Right renal cortex interstitium (tissue), 3 donors: ENCODE data around the gene ENDOV. TPM values are rescaled to one million over a fixed set of nuclear protein-coding genes. Genes with fewer than 3 reads are reported as not detected.

Experiments used
- DNase-seq, 3 donors: peaks; one replicate each; pipeline ENCODE4 v3.0.0-alpha.2; 2013; ENCODE audit warnings: low read depth in 3 of 3, low spot score in 2 of 3
- polyA plus RNA-seq, 3 donors: library from polyadenylated mRNA; unstranded; fragments of 120-200 nt; gene quantifications; one replicate each; pipeline ENCODE4 v1.2.1, GENCODE V29; 2013; ENCODE audit not compliant: insufficient read length in 3 of 3

The ENDOV gene
- polyA plus RNA-seq = 10 to 100 TPM; 24.3 to 28.9 (median 25.6) TPM

DNA sequence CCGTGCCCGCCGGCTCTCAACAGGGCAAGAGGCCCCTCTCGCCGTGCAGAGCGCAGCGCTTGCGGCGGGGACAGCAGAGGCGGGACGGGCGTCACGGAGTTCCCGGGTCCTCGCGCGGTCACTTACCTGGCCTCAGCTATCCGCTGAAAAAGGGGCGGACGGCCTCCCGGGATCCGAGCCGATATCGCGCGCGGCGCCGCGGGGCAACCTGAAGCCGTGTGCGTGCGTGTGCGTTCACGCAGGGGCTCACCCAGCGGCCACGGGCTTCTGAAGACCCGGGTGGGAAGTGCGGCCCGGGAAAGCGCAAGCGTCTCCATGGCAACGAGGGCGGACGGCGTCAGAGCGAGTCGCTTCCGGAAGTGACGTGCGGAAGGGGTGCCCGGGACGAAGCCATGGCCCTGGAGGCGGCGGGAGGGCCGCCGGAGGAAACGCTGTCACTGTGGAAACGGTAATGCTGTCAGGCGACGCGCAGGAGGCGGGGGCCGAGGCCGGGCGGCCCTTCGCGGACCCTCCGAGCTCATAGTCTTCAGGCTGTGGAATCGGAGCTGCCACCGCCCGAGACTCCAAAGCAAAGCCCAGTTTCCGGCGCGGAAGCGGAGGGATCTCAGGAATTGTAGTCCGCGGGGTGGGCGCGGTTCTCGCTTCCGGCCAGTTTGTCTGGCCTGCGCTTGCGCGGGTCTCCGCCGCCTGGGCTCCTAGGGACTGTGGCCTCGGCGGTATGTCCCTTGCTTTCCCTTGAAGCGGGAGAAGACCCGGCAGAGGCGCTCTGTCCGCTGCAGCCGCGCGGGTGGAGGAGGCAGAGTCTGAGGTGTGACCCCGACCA is at the start of gene ENDOV:
TSS of gene ENDOV (plus strand) at position 365 of the 823 bp plus-strand sequence. CDS start at position 393, 28 bp downstream.
- DNase-seq = peak; percentile 90 to 95 (median 93)

GRCh38 chr17:80365983-80366382 is 49.0 kb upstream of the ENDOV start:
- DNase-seq = no peak

DNA sequence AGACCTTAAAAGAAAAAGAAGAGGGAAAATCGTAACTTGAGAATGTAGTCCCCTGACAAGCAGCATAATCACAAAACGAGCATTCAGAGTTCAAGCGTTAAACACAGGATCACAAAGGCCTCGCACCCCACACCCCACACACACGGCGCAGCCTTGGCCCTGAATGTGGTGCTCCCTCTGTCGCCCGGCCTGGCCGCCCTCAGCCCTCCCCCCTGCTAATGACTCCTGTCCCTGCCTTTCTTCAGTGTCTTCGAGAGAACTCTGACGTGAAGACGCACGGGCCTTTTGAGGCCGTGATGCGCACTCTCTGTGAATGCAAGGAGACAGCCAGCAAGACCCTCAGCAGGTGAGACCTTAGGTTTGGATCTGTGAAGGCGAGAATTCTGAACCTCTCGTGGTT is 47.5 kb upstream of the ENDOV start:
- no peak for DNase-seq

DNA sequence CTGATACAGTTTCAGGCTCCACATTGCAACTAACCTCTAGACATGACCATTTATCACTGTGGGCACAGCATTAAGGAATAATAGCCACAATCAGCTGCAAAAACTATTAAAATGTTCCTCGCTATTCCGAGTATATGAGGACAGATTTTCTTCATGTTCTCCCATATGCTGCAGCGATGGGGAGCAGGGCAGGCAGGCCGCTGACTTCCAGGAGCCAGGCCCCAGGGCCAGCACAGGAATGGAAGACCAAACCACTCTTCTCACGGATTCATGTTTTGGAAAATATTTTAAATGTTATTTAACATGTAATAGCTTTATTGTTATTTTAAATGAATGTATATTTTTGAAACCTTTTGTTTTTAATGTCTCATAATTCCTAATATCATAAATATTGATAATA is 43.8 kb upstream of the ENDOV start:
- no peak for DNase-seq

DNA sequence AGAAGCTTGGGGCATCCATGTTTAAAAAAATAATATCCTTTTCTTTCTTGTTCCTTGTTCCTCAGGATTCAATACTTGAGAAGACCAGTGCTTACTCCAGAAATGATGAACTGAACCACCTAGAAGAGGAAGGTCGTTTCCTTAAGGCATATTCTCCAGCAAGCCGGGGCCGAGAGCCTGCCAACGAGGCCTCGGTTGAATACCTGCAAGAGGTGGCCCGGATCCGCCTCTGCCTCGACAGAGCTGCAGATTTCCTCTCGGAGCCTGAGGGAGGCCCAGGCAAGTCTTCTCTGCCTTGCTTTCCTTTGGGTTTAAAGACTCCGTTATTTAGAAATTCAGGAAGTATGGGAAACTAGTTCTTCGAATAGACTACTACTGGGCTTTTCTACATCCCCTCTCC is 42.5 kb upstream of the ENDOV start:
- no peak for DNase-seq

GRCh38 chr17:80372922-80373570 is 41.9 kb upstream of the ENDOV start:
- DNase-seq = no peak

DNA sequence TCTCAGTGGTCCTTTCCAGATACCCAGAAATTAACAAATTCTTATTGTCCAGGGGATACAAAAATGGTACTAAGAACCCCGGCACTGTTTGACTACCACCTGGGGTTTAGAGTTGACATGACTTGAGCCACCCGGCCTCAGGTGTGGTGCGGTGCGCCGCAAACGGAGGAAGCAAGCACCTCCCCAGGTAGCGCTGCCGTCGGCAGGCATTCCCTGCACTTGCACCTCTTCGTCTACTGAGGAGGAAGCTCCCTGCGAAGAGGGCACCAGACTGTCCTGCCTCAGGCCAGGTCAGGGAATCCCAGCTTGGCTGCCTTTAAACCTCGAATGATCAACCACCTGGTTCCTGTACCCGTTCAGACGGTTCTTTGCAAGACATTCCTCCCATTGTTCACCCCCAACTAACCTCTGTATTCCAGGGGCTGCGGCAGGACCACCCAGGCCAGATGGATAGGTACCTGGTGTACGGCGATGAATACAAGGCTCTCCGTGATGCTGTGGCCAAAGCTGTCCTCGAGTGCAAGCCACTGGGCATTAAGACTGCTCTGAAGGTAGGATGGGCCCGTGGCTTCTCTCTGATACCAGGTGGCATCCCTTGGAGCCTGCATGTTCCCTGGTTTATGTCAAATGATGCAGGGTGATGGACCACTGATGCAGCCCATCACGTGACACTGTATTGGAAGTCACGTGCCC is 40.8 kb upstream of the ENDOV start:
- no peak for DNase-seq

DNA sequence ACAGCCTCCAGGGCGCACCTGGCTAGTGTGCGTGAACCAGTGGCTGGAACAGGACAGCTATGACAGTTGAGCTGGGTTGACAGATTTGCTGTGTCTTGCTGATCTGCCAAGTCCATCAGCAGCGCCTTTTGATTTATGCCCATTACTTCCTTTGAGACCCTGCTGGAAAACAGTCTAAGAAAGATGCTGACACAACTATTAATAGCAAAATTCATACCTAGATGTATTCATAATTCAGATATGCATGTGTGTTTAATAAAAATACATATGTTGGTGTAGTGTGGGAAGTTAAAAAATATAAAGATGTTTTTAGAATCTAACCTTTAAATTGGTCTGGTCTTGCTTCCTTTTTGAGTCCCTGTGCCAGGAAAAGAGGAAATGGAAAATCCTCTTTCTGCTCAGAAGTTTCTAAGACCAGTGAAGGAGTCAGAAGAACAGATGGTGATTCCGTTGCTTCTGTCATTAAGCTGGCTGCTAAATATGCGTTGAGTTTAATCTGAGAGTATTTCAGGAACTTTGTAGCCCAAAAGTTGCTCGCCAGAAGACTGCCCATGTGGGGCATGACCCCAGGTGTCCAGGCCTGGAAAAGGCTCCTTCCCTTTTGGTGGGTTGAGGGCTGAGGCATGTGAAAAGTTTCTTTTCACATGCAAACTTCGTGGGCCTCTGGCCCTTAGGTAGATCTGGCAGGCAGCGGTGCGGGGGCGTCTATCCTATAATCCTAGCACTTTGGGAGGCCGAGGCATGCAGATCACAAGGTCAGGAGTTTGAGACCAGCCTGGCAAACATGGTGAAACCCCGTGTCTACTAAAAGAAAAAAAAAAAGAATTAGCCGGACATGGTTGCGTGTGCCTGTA is 40.0 kb upstream of the ENDOV start:
- DNase-seq = no peak

- DNase-seq = no peak
Measured at GRCh38 chr17:80376531-80376930, 38.4 kb upstream of the ENDOV start.

- no peak for DNase-seq
Measured at GRCh38 chr17:80377798-80378197, 37.2 kb upstream of the ENDOV start.

DNA sequence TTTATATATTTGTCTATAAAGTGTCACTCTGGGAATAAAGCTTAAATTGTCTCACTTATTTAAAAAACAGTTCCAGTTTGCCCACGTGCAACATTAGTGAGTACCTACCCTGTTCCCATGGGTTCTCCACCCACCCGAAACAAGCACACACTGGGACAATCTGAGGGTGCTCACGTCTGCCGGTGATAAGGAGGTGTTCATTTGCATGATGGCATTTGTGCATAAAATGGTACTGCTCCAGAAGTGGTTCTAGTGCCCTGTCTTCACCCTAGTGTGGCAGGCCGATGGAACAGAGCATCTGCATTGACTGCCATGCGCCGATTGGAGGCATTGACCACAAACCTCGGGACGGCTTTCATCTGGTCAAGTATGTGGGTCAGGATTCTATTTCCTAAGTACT is 35.6 kb upstream of the ENDOV start:
- no peak for DNase-seq

DNA sequence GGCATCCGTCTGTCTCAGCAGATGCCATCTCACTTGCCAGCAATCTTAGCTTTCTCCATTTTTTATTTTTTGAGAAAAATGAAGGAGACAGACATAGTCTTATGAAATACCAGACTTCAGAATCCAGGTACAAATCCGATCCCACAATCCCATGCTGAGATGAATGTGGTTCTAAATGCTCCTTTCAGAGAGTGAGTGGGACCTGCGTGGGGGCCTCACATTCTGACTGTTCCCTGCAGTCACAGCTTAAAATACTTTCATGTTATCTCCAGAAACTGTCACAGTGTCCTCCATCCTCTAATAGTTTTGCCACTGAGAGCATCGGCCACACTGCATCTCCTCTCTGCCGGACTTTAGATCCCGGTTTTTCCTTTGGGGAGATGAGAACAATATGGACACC is 34.9 kb upstream of the ENDOV start:
- no peak for DNase-seq

DNA sequence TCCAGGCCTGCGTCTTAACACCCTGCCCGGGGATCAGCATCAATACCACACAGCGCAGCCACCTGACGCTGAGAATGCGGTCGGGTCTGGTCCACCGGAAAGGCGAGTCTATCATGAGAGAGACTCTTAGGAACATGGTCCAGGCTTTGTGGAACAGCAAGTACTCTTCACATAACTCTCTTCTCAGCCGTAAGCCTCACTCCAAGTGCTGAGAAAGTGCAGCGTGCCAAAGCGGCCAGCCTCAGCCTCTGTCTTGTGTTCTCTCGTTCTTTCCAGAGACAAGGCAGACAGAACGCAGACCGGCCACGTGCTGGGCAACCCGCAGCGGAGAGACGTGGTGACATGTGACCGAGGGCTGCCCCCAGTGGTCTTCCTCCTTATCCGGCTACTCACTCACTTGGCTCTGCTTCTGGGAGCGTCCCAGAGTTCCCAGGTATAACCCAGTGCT is 34.4 kb upstream of the ENDOV start:
- no peak for DNase-seq

- no peak for DNase-seq
Measured at GRCh38 chr17:80381416-80381923, 33.5 kb upstream of the ENDOV start.

DNA sequence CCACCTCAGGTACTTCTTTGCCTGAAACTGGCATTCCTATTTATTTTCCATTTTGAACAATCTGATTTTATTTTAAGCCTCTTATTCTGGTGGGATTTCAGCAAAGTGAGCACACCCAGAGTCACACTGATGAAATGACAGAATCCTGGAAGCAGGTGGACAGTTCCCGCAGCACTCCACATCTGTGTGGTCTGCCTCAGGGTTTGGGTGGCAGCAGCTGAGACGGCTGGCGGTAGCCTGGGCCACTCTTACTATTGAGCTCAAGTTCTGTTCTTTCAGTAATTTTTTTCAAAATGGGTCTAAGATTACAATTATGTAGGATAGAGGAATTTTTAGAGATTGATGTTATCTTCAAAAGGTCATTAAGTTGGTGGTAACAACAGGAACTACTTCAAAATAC is 32.5 kb upstream of the ENDOV start:
- no peak for DNase-seq

DNA sequence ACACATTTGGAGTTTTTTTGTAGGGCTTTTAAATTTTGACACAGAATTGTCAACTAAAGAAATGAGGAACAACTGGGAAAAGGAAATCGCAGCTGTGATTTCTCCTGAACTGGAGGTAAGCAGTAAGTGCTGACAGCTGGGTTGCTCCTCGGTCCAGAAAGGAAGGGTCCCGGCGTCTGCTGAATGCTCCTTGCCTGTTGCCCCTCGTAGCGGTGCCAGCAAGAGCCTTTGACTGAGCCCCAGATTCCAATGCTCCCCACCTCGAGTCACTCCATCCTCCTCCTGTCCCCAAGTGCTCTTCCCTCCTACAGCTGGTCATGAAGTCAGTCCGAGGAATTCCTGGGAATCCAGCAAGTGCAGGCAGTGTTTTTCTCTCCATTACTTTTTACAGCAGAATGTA is 32.0 kb upstream of the ENDOV start:
- no peak for DNase-seq

GRCh38 chr17:80384078-80384960 is 30.6 kb upstream of the ENDOV start:
- DNase-seq = no peak

- DNase-seq = no peak
Measured at GRCh38 chr17:80385046-80385445, 29.9 kb upstream of the ENDOV start.

DNA sequence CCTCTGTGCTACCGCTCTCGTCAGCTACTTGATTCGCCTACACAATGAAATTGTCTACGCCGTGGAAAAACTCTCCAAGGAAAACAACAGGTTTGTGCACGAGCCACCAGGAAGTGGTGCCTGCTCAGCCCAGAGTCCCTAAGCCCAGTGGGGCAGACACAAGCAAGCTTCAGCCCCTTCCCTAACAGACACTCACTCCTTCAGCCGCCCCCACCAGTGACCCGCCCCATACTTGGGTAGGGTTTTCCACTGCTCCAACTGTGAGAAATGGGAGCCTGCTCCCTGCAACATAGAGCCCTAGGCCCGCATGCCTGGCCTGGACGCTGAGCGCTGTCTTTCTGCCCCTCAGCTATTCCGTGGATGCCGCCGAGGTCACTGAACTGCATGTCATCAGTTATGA is 28.6 kb upstream of the ENDOV start:
- no peak for DNase-seq
